Fibroblast of lung (primary cell): Measurements from ENCODE around the gene MROH2B.

Experiments
- EZH2 ChIP-seq: IDR thresholded peaks from 2 replicates; pipeline ENCODE4 v1.5.1; 2012; ENCODE audit warnings: low read length, control low read depth, mild to moderate bottlenecking; ENCODE audit errors: missing control alignments
- TF ChIP-seq, protein P1 (sequence below), 2 donors: IDR thresholded peaks in 1 of 2; conservative IDR thresholded peaks in 1 of 2; 1 replicate in 1 of 2; 2 replicates in 1 of 2; pipeline ENCODE4 v1.5.1; 2011 to 2012; ENCODE audit warnings: low read length in 2 of 2, control low read depth in 1 of 2, inconsistent platforms in 1 of 2, low read depth in 1 of 2, mild to moderate bottlenecking in 1 of 2

DNA sequence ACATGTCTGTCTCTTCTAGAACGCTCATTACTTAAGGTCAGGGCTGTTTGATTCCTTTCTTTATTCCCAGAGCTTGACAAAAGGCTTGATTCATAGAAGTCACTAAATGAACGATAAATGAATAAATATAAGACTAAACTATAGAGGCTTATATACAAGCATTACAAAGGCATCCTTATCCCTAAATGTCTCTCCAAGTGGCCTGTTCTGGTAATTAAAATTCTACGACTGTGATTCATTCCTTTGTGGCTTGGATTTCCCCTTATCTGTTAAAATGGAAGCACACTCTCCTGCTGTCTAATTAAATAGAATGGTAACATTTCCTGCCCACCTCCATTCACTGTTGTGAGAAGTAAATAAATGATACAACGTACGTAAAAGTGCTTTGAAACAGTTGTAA lies 112.3 kb downstream of the MROH2B start:
- TF ChIP-seq, protein P1, sequence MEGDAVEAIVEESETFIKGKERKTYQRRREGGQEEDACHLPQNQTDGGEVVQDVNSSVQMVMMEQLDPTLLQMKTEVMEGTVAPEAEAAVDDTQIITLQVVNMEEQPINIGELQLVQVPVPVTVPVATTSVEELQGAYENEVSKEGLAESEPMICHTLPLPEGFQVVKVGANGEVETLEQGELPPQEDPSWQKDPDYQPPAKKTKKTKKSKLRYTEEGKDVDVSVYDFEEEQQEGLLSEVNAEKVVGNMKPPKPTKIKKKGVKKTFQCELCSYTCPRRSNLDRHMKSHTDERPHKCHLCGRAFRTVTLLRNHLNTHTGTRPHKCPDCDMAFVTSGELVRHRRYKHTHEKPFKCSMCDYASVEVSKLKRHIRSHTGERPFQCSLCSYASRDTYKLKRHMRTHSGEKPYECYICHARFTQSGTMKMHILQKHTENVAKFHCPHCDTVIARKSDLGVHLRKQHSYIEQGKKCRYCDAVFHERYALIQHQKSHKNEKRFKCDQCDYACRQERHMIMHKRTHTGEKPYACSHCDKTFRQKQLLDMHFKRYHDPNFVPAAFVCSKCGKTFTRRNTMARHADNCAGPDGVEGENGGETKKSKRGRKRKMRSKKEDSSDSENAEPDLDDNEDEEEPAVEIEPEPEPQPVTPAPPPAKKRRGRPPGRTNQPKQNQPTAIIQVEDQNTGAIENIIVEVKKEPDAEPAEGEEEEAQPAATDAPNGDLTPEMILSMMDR (conservative IDR thresholded peaks at IDR 0.05 in 1 of 2, IDR thresholded peaks at IDR 0.05 in 1 of 2; ENCODE audit: low read depth in 1 of 2, low read length in 2 of 2): no peak
- TF ChIP-seq EZH2: no peak
